GM19397 (cell line): ENCODE results near the gene SEC63.
"Not testable (repeated sequence)": the region's sequence is repeated elsewhere in the genome, so short reads cannot be mapped to it uniquely, and the experiment has no call there.

Experiments used
- ATAC-seq: cut with Tn5 transposase; IDR thresholded peaks from one replicate; pipeline ENCODE4 v1.9.1; 2021; ENCODE audit warnings: mild to moderate bottlenecking, moderate library complexity; ENCODE audit not compliant: unreplicated experiment

Gene SEC63

DNA sequence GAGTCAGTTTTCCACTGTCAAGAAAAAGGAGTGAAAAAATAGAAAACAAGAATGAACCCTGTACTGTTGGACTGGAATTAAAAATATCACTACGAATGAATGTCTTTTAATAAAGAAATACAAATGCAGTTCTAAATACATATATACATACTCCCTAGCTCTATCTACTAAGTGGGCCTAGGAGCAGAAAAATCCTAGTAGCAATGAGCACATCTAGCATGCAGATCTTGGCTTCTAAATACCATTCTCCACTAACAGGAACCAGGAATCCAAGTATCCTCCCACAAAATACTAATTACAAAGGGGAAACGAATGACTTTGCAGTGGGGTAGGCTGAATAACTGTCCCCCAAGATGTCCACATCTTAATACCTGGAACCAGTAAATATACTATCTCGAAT is 25.4 kb downstream of the SEC63 start:
- no peak for ATAC-seq

DNA sequence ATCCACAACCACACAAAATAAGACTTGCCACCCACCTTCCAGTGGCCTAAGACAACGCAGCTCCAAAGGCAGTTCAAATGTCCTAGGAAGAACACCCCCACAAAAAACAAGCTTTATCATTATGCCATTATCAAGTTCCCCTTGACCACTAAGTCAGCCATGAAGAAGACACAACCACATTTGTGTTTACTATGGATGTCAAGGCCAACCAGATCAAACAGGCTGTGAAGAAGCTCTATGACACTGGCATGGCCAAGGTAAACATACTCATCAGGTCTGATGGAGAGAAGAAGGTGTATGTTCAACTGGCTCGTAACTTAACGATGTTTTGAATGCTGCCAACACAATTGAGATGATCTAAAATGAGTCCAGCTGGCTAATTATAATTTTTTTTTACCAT is 26.1 kb downstream of the SEC63 start:
- ATAC-seq = no peak

DNA sequence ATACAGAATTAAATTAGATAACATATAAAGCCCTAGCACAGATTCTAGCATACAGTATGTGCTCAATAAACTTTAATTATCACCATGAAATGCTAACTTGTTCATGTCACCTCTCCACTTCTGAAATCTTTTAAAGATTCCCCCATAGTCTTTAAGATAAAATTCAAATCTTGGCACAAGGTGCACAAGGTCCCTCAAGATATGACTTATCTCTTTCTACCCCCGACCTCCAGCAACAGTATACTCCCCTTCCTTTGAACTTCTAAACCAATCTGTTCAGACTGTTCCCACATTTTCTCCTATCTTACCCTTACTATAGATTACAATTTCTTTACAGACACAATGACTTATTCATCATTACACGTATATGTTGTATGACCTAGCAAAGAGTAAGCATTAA is 29.0 kb downstream of the SEC63 start:
- ATAC-seq = no peak

DNA sequence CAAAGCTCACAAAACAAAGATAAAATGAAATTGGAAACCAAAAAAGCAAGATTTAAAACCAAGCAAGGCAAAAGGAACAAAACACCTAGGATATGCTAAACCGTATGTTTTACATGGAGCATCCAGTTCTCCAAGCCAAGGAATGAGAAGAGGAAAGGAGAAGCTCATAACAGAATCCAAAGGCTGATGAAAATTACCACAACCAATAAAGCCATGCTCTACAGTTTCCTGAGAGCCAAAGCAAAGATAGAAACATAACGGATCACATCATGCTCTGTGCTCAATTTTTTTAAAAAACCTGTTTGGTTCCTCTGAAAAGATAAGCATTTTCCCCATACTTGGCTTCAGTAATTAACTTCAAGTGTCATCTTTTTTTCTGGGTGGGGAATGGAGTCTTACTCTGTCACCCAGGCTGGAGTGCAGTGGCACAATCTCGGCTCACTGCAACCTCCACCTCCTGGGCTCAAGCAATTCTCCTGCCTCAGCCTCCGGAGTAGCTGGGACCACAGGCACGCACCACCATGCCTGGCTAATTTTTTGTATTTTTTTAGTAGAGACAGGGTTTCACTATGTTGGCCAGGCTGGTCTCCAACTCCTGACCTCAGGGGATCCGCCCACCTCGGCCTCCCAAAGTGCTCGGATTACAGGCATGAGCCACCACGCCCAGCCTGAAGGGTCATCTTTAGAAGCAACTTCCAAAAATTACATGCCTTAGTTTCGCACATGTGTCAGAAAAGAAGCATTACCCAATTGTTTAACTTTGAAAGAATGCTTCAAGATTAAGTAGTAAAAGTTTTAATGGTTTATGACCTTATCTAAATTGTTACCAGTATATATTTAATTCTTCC is 31.1 kb downstream of the SEC63 start:
- not testable (repeated sequence) for ATAC-seq

DNA sequence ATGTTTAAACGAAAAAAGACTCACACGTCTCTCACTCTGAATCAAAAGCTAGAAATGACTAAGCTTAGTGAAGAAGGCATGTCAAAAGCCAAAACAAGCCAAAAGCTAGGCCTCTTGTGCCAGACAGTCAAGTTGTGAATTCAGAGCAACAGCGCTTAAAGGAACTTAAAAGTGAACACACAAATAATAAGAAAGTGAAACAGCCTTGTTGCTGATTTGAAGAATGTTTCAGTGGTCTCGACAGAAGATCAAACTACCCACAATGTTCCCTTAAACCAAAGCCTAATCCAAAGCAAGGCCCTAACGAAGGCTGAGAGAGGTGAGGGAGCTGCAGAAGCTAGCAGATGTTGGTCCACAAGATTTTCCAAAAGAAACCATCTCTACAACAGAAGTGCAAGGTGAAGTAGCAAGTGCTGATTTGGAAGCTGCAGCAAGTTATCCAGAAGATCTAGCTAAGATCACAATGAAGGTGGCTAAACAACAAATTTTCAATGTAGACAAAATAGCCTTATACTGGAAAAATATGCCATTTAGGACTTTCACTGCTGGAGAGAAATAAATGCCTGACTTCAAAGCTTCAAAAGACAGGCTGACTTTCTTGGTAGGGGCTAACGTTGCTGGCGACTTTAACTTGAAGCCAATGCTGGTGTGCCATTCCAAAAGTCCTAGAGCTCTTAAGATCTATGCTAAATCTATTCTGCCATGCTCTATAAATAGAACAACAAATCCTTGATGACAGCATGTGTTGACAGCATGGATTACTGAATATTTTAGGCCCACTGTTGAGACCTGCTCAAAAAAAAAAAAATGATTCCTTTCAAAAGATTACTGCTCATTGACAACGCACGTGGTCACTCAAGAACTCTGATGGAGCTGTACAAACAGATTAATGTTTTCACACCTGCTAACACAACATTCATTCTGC is 40.3 kb downstream of the SEC63 start:
- ATAC-seq = no peak

DNA sequence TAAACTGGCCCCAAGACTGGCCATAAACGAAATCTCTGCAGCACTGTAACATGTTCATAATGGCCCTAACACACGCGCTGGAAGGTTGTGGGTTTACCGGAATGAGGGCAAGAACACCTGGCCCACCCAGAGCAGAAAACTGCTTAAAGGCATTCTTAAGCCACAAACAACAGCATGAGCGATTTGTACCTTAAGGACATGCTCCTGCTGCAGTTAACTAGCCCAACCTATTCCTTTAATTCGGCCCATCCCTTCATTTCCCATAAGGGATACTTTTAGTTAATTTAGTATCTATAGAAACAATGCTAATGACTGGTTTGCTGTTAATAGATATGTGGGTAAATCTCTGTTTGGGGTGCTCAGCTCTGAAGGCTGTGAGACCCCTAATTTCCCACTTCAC is 41.0 kb downstream of the SEC63 start:
- not testable (repeated sequence) for ATAC-seq

DNA sequence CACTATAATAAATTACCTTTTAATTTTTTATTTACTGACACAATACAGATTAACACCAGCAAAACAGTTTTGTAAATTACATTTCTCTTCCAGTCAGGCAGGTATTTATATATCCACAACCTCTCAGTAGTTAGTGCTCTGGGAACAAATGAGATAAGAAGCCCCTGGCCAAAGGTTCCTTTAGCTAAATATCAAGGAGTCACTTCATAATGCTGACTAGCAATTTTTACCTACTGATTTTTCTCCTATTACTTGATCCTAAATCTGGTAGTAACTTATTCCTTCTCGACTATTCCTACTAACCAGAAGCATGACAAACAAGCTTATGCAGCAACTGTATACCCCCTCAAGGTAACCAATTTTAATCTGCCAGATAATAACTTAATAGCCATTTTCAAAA is 46.3 kb downstream of the SEC63 start:
- no peak for ATAC-seq

DNA sequence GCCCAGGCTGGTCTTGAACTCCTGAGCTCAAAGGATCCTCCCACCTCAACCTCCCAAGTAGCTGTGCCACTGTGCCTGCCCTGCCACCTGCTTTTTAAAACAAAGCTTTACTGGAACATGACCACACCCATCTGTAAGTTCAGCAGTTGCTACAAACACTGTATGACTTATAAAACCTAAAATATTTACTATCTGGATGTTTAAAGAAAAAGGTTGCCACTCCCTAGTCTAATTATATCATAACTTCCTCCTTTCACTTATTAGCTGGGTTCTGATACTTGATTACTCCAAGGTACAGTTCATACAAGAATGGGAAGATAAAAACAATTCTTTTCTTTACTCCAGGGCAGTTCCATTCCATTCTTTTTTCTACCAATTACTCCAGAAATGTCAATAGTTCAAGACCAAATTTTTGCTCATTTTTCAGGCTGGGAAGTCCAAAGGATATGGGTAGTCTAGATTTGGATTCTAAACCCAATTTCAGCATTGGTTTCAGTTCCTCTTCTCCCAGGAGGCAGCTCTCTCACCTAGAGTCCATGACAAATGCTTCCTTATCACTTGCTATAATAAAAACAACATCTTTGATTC is 63.1 kb downstream of the SEC63 start:
- ATAC-seq = no peak

DNA sequence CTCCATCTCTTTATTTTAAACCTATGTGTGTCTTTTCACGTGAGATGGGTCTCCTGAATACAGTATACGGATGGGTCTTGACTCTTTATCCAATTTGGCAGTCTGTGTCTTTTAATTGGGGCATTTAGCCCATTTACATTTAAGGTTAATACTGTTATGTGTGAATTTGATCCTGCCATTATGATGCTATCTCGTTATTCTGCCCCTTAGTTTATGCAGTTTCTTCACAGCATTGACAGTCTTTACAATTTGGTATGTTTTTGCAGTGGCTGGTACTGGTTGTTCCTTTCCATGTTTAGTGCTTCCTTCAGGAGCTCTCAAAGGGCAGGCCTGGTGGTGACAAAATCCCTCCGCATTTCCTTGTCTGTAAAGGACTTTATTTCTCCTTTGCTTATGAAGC is 67.6 kb downstream of the SEC63 start:
- not testable (repeated sequence) for ATAC-seq

DNA sequence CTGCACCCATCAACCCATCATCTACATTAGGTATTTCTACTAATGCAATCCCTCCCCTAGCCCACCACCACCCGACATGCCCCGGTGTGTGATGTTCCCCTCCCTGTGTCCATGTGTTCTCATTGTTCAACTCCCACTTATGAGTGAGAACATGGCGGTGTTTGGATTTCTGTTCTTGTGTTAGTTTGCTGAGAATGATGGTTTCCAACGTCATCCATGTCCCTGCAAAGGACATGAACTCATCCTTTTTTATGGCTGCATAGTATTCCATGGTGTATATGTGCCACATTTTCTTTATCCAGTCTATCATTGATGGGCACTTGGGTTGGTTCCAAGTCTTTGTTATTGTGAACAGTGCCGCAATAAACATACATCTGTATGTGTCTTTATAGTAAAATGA is 72.1 kb downstream of the SEC63 start:
- not testable (repeated sequence) for ATAC-seq

DNA sequence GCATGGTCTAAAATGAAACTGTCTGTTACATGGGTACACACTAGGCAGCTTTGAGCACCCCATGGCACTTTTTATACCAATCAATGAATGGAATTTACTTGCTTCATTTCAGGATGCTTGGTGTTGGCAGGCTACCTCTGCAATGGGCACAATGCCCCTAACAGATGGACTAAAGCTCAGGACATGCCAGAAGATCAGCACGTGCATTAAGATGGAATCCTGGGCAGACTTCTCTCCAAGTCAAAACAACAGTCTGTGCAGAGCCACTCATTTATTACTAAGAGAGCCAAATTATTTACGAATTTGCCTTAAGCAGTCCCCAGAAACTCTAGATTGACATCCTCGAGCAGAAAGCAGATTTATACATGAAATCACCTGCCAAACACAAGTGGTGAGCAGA is 78.1 kb downstream of the SEC63 start:
- ATAC-seq = no peak

DNA sequence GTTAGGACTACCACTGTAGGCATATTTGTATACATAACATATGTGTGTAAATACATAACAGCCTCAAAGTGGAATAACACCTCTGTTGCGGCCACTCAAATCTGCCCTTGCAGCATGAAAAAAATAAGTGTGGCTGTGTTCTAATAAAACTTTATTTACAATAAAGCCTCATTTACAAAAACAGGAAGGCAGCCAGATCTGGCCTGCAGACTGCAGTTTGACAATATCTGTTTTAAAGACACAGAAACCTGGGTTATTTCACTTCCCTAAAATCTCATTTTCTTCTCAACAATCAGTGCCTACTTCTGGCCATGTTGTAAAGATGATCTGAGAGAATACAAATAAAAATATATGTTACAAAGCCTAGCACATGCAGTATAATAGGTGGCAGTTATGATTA is 80.0 kb downstream of the SEC63 start:
- ATAC-seq = no peak

DNA sequence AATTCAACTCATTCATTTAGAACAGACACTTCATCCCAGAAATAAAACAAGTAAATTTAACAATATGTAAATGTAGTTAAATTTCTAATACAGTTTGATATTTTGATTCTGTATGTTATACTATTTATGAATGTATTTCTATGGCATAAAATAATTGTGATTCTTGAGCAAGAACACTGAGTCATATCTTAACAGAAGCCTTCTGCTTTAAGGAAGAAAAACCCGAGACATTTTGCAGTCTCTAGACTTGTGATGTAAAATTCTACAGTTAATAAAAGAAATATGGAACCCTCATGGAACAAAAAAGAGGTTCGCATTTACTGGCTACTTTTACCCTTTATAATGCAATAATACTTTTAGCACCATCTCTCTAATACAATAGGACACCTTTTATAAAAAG is 86.0 kb downstream of the SEC63 start:
- ATAC-seq = no peak

DNA sequence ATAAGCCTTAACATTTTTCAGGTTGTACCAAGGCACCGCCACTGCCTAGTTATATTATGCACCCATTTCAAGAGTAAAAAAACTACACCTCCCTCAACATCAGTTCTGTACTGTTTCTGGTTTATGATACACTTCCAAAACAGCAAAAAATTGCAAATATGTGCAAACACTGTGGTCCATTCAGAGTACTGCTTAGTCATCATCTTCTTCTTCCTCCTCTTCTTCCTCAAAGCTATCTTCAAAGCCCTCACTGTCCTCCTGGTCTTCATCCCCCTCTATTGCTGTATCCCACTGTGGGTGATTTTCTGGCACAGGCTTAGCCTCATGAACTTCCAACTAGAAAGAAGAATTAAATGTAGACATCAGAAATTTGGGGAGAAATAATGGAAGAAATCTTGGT is 86.5 kb downstream of the SEC63 start:
- ATAC-seq = not testable (repeated sequence)

DNA sequence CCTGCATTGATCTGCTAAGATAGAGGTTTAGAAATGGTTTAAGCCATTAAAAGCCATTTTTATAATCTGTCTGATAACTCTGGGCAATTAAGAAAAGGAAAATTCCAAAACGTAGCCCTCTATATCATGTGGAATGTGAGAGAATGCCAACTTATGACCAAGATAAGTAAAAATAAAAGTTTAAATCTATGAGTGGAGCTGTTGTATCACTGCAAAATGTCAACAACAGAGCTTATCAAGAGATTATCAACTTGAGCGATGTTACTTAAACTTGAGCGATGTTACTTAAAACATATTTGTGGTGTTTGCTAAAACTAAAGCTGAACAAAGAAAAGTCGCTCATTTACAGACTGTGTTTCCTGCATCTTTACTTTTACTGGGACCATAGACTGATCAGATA is 87.0 kb downstream of the SEC63 start:
- no peak for ATAC-seq

DNA sequence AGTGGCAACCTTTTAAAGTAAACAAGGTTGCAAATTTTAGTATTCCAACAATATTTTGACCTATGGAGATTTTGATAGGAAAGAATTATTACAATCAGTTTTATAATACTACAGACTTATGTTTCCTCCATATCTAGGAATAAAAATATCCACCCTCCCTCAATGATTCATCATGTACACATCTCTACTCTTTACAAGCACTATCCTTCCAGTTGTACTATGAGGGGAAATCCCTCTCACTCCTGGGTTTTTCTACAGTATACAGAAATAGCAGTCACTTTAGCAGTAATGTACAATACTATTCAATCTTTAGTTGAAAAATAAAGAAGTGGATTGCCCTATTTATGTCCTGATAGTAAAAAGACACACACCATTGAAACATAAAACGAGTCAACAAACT is 87.6 kb downstream of the SEC63 start:
- no peak for ATAC-seq

DNA sequence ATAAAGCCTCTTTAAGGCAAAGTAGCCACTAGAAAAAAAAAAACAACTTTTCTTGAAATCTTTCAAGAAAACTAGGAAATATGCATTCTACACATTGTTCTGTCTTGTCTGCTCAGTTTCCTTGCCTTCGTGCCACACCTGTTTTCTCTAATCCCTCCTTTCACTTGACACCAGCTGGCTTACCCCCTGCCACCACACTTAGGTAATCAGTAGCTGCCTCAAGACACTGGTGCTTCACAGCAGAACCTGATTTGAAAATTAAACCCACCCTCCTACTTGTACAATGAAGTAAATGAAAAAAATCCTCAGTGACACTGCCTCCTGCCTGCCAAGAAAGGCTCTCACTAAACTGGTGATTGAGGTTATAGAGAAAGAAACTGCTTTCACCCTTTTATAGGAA is 88.1 kb downstream of the SEC63 start:
- ATAC-seq = no peak

DNA sequence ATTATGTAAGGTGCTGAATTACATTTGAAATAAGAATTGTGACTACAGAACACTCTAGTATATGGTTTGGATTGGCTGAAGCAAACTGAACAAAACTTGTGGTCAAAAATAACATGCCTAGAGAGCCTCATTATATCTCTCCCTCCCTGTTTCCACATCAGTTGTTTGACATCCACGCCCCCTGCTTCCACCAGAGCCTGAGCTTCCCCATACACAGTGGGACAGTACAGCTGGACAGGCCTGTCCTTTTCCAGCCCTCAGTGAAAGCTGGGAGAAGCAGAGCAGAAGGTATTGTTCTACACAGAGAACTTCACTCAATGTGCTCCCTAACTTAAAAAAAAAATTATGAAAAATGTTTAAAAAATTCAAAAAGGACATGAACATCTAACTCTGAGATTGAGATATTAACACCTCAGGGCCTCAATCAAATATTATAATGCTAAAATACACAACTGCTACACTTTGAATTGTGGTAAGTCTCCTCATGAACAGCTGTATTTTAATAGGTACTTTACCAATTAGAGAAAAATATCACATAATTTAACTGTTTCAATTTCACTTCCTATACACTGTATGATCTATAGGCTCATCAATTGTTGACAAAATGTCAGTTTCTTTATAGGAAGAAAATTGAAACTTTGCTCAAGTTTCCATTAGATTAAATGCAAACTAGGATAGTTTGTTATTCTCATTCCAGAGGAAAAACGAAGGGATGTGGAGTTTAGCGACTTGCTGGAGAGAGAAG is 89.0 kb downstream of the SEC63 start:
- no peak for ATAC-seq

DNA sequence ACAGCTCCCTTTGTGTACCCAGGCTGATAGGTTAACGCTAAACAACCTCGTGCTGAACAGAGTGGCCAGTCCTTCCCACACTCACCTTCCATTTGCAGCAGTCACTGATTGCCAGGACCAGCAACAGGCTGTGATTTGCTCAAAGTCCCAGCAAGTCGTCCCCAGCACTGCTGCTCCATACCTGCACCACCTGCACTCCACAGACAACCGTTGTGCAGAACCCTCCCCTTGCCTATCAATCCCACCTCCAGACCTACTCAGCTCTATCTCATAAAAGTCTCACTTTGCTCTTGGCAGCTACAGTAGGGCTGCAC is 90.7 kb downstream of the SEC63 start:
- no peak for ATAC-seq

DNA sequence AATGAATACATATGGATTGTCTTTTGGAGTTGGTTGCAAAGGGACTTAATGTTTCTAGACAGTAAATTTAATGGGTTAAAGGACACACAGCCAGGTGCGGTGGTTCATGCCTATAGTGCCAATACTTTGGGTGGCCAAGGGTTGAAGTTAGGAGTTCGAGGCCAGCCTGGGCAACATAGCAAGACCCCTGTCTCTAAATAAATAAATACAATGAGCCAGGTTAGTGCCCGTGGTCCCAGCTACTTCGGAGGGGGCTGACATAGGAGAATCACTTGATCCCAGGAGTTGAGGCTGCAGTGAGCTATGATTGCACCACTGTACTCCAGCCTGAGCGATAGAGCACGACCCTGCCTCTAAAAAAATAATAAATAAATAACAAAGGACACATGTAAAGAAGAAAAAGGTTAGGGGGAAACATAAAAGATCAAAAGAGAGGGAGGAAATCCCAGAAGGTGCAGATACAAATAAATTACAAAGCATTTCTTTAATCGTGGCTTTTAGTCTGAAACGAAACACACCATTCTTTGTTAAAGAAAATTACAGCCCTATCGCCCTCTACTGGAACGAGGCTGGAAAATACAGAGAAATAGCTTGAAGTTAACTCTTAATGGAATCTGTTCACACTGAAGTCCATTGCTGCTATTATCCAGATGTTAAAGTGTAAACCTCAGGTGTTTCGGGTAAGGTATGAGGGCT is 91.3 kb downstream of the SEC63 start:
- no peak for ATAC-seq
